NCI-H526 (cell line): Measurements from ENCODE around the gene SLC22A23.

Experiments
- DNase-seq, 2 experiments: peaks; one replicate each; lab custom pipeline; 2025; lab: John Stamatoyannopoulos, UW

SLC22A23 gene, protein sequence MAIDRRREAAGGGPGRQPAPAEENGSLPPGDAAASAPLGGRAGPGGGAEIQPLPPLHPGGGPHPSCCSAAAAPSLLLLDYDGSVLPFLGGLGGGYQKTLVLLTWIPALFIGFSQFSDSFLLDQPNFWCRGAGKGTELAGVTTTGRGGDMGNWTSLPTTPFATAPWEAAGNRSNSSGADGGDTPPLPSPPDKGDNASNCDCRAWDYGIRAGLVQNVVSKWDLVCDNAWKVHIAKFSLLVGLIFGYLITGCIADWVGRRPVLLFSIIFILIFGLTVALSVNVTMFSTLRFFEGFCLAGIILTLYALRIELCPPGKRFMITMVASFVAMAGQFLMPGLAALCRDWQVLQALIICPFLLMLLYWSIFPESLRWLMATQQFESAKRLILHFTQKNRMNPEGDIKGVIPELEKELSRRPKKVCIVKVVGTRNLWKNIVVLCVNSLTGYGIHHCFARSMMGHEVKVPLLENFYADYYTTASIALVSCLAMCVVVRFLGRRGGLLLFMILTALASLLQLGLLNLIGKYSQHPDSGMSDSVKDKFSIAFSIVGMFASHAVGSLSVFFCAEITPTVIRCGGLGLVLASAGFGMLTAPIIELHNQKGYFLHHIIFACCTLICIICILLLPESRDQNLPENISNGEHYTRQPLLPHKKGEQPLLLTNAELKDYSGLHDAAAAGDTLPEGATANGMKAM

DNA sequence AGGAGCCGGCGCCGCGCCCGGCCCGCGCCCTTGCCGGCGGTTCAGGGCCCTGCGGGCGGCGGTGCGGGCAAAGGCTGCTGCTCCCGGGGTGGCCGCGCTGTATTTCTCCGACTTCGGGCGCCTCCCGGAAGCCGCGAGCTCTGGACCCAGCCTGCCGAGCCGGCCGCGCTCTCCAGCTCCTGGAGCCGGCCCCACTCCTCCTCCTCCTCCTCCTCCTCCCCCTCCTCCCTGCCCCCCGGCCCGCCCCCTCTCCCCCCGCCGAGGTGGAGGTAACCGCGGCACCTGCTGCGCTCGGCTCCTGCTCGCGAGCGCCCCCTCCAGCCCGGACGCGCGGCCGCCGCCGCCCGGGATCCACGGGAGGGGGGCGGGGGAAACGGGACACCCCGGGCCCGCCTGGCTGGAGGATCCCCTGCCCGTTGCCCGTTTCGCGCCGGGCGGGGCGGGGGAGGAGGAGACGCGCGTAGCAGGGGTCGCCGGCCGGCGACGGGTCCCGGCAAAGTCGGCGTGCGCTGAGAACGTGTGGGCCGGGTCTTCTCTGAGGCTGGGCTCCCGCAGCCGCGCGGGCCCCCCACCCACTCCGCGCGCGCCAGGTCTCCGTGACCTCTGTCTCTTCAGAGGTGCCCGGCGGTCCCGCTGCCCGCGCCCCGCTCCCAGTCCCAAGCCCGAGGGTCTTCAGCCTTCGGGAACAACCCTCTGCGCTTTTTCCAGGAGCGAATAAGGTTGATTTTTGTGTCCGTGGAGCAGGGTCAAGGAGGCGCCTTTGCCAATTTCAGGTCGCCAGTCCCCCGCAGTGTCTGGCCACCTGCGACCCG, at the start of gene SLC22A23:
Gene SLC22A23, minus strand, starts transcription at position 153 of the 812 bp plus-strand sequence. CDS start 491 bp downstream, outside the sequence.
- peak; percentile 52 to 92 for DNase-seq

DNA sequence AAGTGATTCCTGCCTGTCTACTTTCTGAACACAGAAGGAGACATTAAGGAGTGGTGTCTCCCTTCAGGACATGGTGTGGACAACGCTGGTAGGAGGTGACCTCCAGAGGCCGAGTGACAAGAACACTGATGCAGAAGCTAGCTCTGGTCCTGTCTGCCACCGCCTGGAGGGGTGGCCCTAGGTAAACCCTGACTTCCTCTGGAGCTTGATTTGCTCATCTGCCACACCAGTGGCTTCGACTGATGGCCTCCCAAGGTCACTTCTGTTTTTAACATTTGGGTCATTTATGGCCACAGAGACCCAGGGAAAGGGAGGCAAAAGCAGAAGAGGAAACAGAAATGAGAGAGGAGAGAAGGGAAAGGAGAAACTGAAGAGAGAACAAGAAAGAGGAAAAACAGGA, 49.4 kb upstream of the SLC22A23 start:
- no peak for DNase-seq

DNA sequence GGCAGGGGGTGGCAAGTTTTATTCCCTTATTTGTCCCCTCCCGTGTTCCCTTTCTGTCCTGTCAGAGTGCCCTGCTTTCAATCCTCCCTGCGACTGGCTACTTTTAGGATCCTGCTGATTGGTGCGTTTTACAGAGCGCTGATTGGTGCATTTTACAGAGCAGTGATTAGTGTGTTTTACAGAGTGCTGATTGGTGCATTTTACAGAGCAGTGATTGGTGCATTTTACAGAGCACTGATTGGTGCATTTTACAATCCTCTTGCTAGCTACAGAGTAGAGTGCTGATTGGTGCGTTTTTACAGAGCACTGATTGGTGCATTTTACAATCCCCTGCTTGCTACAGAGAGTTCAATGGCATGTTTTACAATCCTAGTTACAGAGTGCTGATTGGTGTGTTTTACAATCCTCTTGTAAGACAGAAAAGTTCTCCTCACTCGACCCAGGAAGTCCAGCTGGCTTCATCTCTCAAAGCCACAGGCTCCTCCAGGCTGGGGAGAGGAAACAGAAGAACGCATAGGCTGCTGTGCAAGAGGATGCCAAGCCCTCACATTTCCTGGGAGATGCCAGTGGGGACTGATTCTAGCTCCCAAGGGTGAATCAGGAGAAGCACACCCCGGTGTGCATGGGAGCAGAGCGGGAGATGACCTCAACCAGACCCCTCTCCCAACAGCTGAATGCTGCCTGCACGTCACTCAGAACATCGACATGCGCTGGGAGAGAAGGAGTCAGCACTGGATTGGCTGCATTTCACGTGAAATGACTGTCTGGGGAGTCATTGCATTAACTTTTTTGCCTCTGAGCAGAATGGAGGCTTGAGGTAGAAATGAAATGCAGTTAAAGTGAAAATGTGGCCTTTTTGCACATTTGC, 48.3 kb upstream of the SLC22A23 start:
- no peak for DNase-seq

DNA sequence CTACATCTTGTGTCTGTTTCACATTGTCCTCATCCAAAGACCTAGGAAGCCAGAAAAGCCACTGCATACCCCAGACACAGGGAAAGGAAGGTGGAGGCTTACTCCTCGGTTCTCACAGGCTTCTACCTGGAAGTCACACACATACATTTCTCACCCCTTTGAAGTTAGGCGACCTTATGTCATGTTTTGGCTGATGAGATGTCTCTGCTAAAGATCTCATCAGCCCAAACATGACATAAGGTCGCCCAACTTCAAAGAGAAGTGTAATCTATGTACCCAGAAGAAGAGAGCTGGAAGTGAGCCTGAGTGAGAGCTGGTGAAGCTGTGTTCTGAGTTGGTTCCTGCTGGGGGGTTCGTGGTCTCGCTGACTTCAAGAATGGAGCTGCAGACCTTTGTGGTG, 47.5 kb upstream of the SLC22A23 start:
- no peak for DNase-seq

DNA sequence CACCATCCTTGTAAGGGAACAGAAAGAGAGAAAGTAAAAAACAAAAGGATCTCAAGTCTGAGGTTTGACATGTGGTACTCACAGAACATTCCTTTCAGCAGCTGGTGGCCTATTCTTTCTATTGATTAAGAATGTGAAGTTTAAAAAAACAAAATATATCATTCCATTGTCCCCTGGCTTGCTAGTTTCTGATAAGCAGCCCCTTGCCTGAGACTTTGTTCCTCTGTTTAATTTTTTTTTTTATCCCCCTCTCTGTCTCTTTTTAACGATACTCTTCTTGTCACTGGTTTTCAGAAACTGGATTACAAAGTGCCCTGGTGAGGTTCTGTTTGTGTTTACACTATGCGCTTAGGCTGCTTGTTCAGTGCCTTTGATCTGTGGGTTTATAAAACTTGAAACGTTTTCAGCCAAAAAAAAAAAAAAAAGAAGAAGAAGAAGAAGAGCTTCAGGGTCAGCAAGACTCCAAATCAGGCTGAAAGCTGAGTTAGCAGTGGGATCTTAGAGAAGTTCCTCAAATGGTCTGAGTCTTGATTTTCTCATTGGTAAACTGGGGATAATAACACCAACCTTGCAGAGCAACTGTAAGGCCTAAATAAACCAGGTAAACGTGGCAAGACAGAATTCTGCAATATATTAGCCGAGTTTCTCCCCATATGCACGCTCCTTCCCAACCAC, 45.1 kb upstream of the SLC22A23 start:
- DNase-seq, result no peak

DNA sequence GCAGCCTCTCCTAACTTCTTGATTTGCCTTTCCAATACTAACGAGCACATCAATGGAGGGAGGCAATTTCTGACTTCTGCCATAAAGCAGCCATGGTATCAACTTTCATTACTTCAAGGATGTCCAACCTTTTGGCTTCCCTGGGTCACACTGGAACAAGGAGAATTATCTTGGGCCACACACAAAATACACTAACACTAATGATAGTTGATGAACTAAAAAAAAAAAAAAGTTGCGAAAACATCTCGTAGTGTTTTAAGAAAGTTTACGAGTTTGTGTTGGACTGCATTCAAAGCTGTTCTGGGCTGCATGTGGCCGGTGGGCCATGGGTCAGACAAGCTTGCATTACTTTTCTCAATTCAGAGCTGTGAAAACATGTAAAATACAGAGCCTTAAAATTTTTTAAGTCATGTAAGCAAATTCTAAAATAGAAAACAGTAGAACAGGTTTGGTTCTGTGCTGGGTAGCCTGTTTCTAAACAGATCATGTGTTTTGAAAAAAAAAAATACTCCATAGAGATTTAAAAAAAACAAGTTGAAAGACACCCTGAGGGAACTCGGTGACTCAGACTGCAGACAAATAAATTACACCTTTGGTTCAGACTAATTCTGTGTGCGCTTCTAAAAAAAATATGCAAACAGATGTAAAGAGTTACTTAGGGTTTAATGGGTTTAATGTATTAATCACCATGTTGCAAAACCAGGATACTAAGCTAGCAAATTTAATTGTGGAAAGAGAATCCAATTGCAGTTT, 43.6 kb upstream of the SLC22A23 start:
- no peak for DNase-seq

DNA sequence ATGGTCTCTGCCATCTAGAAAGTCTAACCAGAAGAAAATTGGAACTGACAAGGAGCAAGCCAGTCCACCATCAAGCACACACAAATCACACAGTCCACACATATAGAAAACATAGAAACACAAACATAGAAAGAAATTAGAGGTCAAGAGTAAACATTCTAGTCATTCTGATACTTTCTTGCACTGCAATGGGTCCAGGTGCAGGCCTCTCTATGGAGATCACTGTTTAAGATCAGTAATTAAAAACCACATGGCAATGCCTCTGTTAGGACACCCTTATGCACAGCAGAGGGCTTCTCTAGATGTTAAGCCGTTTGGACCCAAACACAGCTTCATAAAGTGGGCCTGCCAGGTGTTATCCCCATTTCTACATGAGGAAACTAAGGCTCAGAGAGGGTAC, 42.8 kb upstream of the SLC22A23 start:
- DNase-seq, result no peak

DNA sequence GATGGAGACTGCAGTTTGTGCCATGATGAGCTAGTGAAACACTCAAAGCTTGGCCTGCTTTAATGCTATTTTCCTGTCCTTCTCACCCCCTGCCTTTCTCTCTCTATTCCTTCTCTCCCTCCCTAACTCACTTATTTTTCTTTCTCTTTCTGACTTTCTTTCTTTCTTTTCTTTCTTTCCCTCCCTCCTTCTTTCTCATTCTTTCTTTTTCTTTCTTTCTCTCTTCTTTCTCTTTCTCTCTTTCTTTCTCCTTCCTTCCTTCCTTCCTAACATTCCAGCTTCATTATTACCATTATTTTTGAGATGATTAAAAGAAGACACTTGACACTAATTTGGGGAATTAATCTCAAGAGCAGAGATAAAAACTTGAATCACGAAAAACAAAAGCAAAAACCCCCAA, 39.5 kb upstream of the SLC22A23 start:
- DNase-seq, result no peak

DNA sequence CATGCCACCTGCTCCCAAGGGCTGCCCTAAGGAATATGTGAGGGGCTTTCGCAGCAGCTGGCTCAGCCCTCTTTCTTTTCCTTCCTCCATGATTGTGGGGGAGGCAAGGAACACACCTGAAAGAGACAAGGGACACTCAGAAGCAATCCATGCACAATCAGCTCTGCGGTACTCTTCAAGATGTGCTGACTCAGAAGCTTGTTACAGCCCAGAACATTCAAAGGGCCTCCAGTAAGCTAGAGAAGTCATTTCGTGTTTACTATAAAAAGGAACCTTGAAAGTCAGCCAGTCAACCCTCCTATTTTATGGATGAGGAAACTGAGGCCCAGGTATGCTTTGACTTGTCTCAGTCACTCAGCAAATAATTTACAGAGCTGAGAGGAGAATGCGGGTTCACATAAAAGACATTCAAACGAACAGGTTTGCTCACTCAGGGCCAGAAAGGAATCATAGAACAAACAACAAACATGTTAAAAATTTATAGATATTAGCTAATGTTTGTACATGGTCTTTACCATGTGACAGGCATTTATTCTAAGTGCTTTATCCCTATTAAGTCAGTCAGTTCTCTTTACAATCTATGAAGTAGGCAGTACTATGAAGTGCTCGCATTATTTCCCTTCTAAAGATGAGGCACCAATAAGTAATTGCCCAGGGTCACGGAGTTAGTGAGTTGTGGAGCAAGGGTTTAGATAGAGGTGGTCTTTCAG, 37.7 kb upstream of the SLC22A23 start:
- DNase-seq, result no peak

DNA sequence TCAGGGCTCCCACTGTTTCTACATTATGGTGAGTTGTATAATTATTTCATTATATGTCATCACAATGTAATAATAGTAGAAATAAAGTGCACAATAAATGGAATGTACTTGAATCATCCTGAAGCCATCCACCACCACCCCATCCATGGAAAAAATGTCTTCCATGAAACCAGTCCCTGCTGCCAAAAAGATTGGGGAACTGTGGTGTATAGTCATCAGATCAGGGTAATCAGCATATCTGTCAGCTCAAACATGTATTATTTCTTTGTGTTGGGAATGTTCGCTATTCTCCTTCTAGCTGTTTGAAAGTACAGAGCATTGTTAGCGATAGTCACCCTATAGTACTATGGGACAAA, 33.8 kb upstream of the SLC22A23 start:
- no peak for DNase-seq

DNA sequence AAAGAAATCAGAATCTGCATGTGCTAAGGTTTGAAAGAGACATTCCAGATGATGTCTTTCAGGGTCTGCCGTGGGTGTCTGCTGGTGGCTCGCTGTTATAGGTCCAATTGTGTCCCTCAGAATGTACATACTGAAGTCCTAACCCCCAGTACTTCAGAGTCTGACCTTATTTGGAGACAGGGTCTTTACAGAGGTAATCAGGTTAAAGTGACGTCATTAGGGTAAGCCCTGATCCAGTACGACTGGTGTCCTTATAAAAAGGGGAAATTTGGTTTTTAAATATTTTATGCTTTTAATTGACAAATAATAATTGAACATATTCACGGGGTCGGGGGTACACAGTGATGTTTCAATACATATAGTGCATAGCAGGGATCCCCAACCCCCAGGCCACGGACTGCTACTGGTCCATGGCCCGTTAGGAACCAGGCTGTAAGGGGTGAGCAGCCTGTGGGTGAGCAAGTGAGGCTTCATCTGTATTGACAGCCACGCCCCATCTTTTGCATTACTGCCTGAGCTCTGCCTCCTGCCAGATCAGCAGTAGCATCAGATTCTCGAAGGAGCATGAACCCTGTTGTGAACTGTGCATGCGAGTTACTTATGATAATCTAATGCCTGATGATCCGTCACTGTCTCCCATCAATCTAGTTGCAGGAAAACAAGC, 33.2 kb upstream of the SLC22A23 start:
- DNase-seq, result peak in 1 of 2 experiments; percentile 22

DNA sequence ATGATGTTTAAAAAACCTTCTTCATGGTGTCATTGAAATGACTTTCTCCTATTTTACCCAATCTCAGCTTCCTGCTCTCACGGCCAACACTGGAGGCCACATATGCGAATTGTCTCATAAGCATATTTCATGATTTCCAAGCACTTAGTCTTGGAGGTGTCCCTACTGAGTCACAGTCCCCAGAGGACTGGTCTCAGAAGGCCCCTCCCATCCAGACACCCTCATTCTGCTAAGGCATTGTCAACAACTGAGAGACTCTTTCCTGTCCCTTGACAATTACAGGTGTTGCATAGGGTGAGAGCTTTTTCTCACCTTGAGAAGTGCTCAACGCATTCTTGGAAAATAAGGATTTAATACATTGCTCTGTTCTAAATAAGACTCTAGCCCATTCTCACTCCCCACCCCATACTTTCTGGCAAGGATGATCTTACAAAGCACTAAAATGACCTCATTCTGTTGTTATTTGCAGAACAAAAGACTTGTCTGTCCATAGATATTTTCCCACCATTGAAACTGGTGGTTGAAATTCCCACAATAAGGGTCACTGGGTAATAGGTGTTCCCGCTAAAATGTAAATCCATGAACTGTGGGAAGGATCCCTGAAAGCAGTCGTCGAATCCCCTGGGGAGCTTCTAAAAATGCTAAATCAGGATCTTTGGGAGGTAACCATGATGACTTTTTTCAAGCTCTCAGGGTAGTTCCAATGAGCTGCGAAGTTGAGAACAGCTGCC, 32.3 kb upstream of the SLC22A23 start:
- no peak for DNase-seq

DNA sequence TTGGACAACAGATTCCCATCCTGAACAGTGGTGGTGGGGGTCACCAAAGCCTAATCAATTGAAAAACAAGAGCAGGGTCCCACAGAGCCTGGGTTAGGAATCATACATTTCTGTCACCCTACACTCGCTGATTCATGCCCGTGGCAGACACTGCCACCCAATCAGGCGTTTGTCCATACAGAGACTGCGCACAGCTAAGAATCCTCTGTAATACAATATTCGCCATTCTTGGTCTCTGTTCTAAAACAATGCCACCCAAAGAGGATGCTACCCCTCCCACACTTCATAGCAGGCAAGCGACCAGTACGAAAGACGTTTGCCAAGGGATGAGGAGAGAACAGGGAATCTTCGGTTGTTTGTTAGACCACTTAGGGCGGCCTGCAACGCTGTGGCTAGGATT, 28.1 kb upstream of the SLC22A23 start:
- DNase-seq, result no peak

DNA sequence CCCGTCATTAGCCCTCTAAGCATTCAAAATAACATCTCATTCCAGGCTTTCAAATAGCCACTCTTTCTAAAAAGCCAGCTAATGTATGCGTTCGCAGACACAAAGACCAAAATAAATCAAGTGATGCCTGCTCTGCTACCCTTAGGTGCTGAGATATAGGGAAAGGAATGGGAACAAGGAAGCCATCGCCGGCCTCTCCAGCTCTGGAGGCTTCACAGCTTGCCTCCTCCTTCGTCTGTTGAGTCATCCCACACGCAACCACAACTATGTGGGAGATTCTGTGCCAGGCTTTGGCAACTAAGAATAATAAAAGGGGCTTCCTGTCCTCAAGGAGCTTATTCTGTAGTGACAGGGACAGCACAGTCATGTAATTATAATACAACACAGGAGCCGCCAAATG, 27.3 kb upstream of the SLC22A23 start:
- no peak for DNase-seq

DNA sequence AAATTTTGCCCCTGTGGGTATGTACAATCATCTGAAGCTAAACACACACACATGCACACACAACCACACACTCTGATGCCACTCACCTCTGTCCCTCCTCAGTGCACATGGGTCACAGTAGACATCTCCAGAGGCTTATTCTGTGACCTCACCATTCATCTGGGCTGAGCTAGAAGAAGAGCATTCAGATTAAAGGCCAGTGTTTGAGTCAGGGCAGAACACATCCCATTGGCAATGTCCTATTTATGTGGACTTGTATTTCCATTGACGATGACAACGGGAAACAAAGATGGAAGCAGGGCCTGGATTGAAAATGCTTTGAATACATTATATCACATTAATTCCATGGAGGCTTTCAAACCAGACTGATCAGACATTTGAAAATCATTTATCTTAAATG, 26.8 kb upstream of the SLC22A23 start:
- no peak for DNase-seq

DNA sequence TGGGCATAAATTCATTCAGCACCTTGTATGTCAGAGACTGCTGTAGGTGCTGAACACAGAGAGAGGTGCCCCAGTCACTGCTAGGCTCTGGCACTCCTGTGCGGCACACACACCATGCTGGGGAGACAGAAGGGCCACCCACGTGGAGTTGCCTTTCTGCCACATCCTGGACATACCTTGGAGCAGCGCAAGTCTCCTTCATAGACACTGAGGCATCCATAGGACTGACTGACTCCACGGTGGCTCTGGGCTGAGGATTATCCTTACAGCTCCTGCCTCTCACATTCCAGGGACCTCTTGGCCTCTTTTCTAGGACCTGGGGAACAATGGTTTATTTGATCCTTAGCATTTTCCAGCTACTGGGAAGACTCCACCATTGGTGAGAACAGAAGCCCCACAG, 26.0 kb upstream of the SLC22A23 start:
- no peak for DNase-seq

DNA sequence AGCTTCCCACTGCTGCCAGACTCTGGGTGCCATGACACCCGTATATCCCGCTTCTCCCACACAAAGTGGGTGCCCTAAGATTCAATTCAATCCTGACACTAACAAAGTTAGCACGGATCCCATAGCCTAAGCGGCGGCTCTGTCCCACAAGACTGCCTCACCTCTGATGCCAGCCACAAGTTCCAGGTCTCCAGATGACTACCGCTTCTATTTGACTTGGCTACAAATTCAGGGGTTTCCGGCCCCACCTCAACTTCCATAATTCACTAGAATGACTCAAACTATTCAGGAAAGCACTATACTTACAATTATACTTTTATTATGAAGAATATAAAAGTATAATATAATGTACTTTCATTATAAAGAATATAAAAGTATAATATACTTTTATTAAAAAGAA, 24.8 kb upstream of the SLC22A23 start:
- DNase-seq, result no peak

DNA sequence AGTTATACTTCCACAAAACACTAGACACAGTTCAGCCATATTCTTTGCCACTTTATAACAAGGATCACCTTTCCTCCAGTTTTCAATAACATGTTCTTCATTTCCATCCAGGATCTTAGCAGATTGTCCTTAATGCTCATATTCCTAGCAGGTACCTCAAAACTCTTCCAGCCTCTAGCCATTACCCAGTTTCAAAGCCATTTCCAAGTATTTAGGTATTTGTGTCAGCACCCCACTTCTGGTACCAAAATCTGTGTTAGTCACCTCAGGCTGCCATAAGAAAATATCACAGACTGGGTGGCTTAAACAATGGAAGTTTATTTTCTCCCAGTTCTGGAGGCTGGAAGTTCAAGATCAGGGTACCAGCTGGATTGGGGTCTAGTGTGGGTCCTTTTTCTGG, 23.2 kb upstream of the SLC22A23 start:
- DNase-seq, result no peak

DNA sequence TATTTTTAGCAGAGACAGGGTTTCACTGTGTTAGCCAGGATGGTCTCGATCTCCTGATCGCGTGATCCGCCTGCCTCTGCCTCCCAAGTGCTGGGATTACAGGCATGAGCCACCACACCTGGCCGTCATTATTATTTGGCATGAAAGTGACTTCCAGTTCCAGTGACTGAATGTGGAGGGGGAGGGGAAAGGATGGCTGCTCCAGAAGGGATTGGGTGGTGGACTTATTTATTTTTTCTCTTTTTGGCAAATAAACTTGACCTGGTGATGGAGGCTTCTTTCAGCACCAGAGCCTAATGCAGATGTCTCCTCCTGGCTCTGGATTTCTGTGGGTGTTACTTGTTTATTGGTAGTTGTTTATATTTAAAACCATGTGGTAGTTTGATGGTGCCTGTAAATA, 16.9 kb upstream of the SLC22A23 start:
- DNase-seq, result no peak
